Naive B cell (primary cell): Measurements from ENCODE around the gene HSPB8. TPM values are rescaled to one million over a fixed set of nuclear protein-coding genes. Genes with fewer than 3 reads are reported as not detected.

Experiments
- ATAC-seq, 2 donors: fragments of 150-1000 bp; cut with Tn5 transposase; 2 replicates each; pipeline ENCODE4 v1.10.0; 2021; ENCODE audit warnings: low read depth in 2 of 2, mild to moderate bottlenecking in 2 of 2, moderate library complexity in 2 of 2
- DNase-seq: peaks from one replicate; pipeline ENCODE4 v3.0.0; 2022
- H3K27ac Mint-ChIP-seq, 6 donors: one replicate each; pipeline ENCODE4 v1.8.0; 2020 to 2022; ENCODE audit warnings: mild to moderate bottlenecking in 6 of 6, mixed read lengths in 6 of 6, moderate library complexity in 5 of 6, inconsistent platforms in 2 of 6
- H3K27me3 Mint-ChIP-seq, 3 donors: one replicate each; pipeline ENCODE4 v1.8.0; 2021 to 2022; ENCODE audit warnings: mixed read lengths in 3 of 3, mild to moderate bottlenecking in 1 of 3
- H3K36me3 Mint-ChIP-seq, 2 donors: one replicate each; pipeline ENCODE4 v1.8.0; 2020 to 2022; ENCODE audit warnings: mixed read lengths in 2 of 2, inconsistent platforms in 1 of 2, mild to moderate bottlenecking in 1 of 2
- H3K4me1 Mint-ChIP-seq, 3 donors: one replicate each; pipeline ENCODE4 v1.8.0; 2020 to 2022; ENCODE audit warnings: mixed read lengths in 3 of 3, inconsistent platforms in 1 of 3, mild to moderate bottlenecking in 1 of 3, moderate library complexity in 1 of 3
- H3K4me3 Mint-ChIP-seq, 8 donors: one replicate each; pipeline ENCODE4 v1.8.0; 2020 to 2022; ENCODE audit warnings: mild to moderate bottlenecking in 8 of 8, mixed read lengths in 8 of 8, moderate library complexity in 8 of 8, inconsistent platforms in 2 of 8
- H3K9me3 Mint-ChIP-seq, 7 donors: one replicate each; pipeline ENCODE4 v1.8.0; 2020 to 2022; ENCODE audit warnings: mixed read lengths in 7 of 7, mild to moderate bottlenecking in 5 of 7, inconsistent platforms in 2 of 7, moderate library complexity in 1 of 7
- polyA plus RNA-seq, 6 donors: library from polyadenylated mRNA; unstranded; fragments of 300-500 nt; fragmentation: Illumina TruSeq; gene quantifications; one replicate each; pipeline ENCODE4 v1.2.3, GENCODE V29; 2021; ENCODE audit warnings: low read depth in 6 of 6

The HSPB8 gene
- polyA plus RNA-seq, 6 donors from 2014 or later, result not detected

DNA sequence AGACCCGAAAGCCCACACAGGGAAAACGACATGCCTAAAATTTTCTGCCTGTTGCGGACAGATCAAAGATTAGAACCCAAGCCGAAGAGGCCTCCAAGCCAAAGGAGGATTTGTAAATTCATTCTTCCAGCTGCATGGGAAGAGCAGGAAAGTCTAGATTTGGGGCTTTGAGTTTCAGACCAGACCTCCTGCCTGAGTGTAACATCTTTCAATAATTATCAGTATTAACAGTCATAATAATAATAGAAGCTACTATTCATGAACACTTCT, 1.7 kb upstream of the HSPB8 start:
- Mint-ChIP-seq H3K4me1 (no peaks in the 10 kb centered on the region), H3K27me3 (peaks cover 19 to 33% (median 20%) of the 10 kb centered on the region in 3 donors), H3K36me3 (no peaks in the 10 kb centered on the region), H3K4me3 (no peak overlapping the region), H3K27ac (no peak overlapping the region), H3K9me3 (no peaks in the 10 kb centered on the region)
- no peak for ATAC-seq
- no peak for DNase-seq

GRCh38 chr12:119177724-119178380, 879 bp upstream of the HSPB8 start:
- peaks cover 19 to 33% (median 20%) of the 10 kb centered on the region in 3 donors for H3K27me3 Mint-ChIP-seq
- H3K4me3 Mint-ChIP-seq, result no peak overlapping the region
- ATAC-seq, result no peak
- H3K27ac Mint-ChIP-seq, result no peak overlapping the region
- H3K9me3 Mint-ChIP-seq, result no peaks in the 10 kb centered on the region
- DNase-seq, result no peak
- H3K4me1 Mint-ChIP-seq, result no peaks in the 10 kb centered on the region
- H3K36me3 Mint-ChIP-seq, result no peaks in the 10 kb centered on the region

DNA sequence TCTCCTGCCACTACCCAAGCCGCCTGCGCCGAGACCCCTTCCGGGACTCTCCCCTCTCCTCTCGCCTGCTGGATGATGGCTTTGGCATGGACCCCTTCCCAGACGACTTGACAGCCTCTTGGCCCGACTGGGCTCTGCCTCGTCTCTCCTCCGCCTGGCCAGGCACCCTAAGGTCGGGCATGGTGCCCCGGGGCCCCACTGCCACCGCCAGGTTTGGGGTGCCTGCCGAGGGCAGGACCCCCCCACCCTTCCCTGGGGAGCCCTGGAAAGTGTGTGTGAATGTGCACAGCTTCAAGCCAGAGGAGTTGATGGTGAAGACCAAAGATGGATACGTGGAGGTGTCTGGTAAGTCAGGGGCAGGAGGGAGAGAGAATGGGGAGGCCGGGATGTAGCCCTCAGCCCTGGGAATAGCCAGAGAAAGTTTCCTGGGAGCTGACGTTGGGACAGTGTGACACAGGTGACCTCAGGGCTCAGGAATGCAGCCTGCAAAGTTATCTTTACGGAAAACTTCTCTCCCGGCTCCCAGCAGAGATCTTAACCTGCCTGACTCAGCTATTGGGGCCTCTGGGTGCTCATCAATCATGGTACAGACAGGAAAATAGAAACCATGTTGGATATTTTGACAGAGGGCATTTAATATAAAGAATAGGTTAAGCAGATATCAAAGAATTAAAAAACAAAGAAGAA, 747 bp downstream of the HSPB8 start:
- H3K4me3 Mint-ChIP-seq, result no peak overlapping the region
- DNase-seq (no peak), ATAC-seq (no peak)
- H3K4me1 Mint-ChIP-seq, result no peaks in the 10 kb centered on the region
- H3K36me3 Mint-ChIP-seq, result no peaks in the 10 kb centered on the region
- peaks cover 9 to 33% (median 19%) of the 10 kb centered on the region in 3 donors for H3K27me3 Mint-ChIP-seq
- no peaks in the 10 kb centered on the region for H3K9me3 Mint-ChIP-seq
- no peak overlapping the region for H3K27ac Mint-ChIP-seq

DNA sequence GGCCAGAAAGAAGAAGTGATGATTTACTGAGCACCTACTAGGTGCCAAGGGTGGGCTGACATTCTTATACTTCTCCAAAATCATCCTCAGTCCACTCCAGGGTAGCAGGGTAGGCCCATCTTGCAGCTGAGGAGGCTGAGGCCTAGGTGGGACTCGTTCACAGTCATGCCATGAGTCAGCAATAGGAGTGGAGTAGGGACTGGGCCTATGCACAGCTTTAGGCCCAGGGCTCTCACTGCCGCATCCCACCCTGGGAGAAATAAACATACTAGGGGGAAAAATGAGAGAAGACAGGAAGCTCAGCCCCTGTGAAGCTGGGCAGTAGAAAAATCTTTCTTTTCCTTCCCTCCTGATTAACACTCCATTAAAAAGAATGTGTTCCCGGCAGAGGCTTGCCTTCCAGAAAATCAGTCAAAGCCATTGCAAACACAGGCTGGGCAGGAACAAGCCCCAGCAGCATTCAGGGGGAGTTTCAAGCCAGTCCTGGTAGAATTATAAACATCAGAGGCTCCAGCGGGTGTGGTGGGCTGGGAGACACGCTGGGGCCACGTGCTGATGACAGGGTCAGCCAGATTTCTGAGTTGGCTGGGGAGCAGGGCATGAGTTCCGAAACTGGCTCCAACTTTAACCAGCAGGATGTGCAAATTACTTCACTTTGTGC, 1.8 kb downstream of the HSPB8 start:
- H3K27ac Mint-ChIP-seq, result no peak overlapping the region
- H3K36me3 Mint-ChIP-seq, result no peaks in the 10 kb centered on the region
- H3K9me3 Mint-ChIP-seq, result no peaks in the 10 kb centered on the region
- H3K27me3 Mint-ChIP-seq, result peaks cover 9 to 33% (median 19%) of the 10 kb centered on the region in 3 donors
- no peaks in the 10 kb centered on the region for H3K4me1 Mint-ChIP-seq
- no peak overlapping the region for H3K4me3 Mint-ChIP-seq
- DNase-seq (no peak), ATAC-seq (no peak)

DNA sequence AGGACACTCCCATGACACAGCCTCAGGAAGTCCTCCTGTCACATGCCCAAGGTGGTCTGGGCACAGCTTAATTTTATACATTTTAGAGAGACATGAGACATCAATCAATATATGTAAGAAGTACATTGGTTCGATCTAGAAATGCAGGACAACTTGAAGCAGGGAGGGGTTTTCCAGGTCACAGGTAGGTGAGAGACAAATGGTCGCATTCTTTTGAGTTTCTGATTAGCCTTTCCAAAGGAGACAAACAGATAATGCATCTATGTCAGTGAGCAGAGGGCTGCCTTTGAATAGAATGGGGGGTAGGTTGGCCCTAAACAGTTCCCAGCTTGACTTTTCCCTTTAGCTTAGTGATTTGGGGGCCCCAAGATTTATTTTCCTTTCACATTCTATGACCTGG, 2.5 kb downstream of the HSPB8 start:
- Mint-ChIP-seq H3K4me3 (no peak overlapping the region), H3K27ac (no peak overlapping the region), H3K9me3 (no peaks in the 10 kb centered on the region), H3K27me3 (peaks cover 9 to 31% (median 16%) of the 10 kb centered on the region in 3 donors), H3K4me1 (no peaks in the 10 kb centered on the region), H3K36me3 (no peaks in the 10 kb centered on the region)
- ATAC-seq (no peak), DNase-seq (no peak)

DNA sequence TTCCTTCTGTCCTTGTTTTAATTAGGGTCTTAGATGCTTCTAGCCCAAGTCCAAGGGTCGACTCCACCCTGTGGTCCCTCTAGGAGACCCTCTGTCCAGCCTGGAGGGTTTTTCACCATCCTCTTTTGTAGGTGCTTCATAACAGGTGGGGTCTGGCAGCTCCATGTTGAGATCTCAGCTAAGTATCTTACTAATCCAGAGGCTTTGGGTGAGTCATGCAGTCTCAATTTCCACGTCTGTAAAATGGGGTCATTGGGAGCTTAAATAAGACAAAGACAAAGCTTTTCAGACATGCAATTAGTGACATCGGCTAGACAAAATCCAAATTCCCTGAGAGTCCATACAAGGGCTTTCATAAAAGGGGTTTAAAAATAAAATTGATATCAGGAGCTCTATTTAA, 3.2 kb downstream of the HSPB8 start:
- no peaks in the 10 kb centered on the region for H3K4me1 Mint-ChIP-seq
- DNase-seq (no peak), ATAC-seq (no peak)
- no peak overlapping the region for H3K27ac Mint-ChIP-seq
- no peaks in the 10 kb centered on the region for H3K36me3 Mint-ChIP-seq
- H3K9me3 Mint-ChIP-seq, result no peaks in the 10 kb centered on the region
- H3K27me3 Mint-ChIP-seq, result peaks cover 9 to 23% (median 9%) of the 10 kb centered on the region in 3 donors
- no peak overlapping the region for H3K4me3 Mint-ChIP-seq

DNA sequence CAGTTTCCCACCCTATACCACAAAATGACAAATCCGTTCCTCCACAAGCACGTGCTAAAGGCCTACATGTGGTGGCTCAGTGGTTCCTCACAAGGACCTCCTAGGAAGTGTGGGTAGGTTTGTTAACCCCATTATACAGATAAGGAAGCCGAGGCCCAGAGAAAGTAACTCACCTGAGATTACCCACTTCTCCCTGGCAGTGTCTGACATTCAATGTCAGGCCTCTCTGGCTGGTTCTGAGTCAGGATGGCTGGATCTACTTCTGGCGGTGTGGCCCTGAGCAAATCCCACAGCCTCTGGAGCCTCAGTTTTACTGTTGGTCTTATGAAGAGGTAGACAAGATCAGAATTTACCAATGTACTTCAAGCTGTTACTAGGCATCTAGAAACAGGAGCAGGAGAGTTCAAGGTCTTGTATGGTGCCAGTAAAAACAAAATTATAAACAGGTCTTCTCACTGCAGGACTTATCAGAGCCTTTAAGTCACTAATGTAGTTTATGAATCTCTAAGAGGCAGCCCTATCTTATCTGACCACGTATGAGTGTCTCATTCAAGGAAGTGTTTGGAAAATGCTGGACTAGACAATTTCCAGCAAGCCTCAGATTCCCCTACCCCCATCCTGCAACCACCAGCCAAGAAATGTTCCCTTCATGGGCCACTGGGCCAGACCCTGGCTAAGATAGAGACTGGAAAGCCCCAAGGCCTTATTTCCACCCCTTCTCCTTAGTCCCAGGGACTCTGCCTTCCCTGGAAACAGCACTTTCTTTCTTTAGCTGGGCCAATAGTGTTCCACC, 4.2 kb downstream of the HSPB8 start:
- no peak for ATAC-seq
- Mint-ChIP-seq H3K27ac (no peak overlapping the region), H3K27me3 (peaks cover 6 to 19% (median 8%) of the 10 kb centered on the region in 3 donors), H3K4me1 (no peaks in the 10 kb centered on the region), H3K4me3 (no peak overlapping the region), H3K36me3 (no peaks in the 10 kb centered on the region), H3K9me3 (no peaks in the 10 kb centered on the region)
- no peak for DNase-seq

- H3K9me3 Mint-ChIP-seq, result no peaks in the 10 kb centered on the region
- no peak overlapping the region for H3K27ac Mint-ChIP-seq
- no peak for DNase-seq
- H3K4me3 Mint-ChIP-seq, result no peak overlapping the region
- H3K4me1 Mint-ChIP-seq, result no peaks in the 10 kb centered on the region
- ATAC-seq, result no peak
- H3K36me3 Mint-ChIP-seq, result no peaks in the 10 kb centered on the region
- H3K27me3 Mint-ChIP-seq, result peaks cover 0 to 7% (median 4%) of the 10 kb centered on the region in 3 donors
Measured at GRCh38 chr12:119183942-119184695, 5.4 kb downstream of the HSPB8 start.

GRCh38 chr12:119195256-119195655, 16.5 kb downstream of the HSPB8 start:
- H3K4me1 Mint-ChIP-seq, result no peaks in the 10 kb centered on the region
- H3K27me3 Mint-ChIP-seq, result peaks cover 0 to 8% (median 0%) of the 10 kb centered on the region in 3 donors
- peak overlapping the region in 1 of 6 donors; percentile 14 for H3K27ac Mint-ChIP-seq
- peaks cover 0 to 8% of the 10 kb centered on the region in 2 donors for H3K36me3 Mint-ChIP-seq
- DNase-seq (no peak), ATAC-seq (no peak)
- H3K9me3 Mint-ChIP-seq, result peaks cover 0 to 8% (median 4%) of the 10 kb centered on the region in 7 donors
- H3K4me3 Mint-ChIP-seq, result no peak overlapping the region

DNA sequence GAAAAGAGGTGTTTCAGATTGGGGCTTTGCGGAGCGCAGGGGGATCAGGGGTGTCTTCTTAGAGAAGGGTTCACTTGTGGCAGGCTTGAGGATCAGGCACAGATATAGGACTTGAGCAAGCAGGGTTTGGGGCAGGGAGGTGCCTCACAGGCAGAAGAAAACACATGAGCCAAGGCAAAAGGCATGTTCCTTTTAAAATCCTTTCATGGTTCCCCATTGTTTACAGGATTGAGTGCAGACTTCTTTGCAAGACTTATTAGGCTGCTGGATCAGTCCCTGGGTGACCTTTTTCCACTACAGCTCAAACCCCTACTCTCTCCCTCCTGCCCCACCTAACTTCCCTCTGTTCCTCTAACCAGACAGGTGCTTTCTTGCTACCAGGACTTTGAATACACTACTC, 19.7 kb downstream of the HSPB8 start:
- H3K4me3 Mint-ChIP-seq, result no peak overlapping the region
- no peak overlapping the region for H3K27ac Mint-ChIP-seq
- peaks cover 0 to 7% (median 0%) of the 10 kb centered on the region in 3 donors for H3K27me3 Mint-ChIP-seq
- H3K4me1 Mint-ChIP-seq, result no peaks in the 10 kb centered on the region
- ATAC-seq, result no peak
- no peak for DNase-seq
- H3K9me3 Mint-ChIP-seq, result peaks cover 0 to 8% (median 4%) of the 10 kb centered on the region in 7 donors
- H3K36me3 Mint-ChIP-seq, result peaks cover 0 to 8% of the 10 kb centered on the region in 2 donors

DNA sequence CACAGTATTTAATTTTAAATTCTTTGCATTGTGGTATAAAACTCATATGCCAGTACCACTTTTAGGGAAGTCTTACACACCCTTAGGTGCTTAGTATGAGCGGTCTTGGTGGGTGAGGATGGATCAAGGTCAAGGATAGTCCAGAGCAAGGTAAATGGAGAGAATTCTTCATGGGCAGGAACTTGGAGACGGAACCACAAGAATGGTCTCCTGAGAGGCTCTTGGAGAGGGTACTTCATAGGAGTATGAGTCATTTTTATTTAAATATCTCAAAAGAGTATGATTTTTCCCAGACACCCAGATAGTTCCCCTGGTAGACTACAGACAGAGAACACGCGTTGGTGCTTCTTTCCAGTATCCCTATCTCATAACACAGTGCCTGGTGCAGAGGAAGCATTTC, 21.9 kb downstream of the HSPB8 start:
- H3K36me3 Mint-ChIP-seq, result no peaks in the 10 kb centered on the region
- H3K27me3 Mint-ChIP-seq, result peaks cover 0 to 4% (median 0%) of the 10 kb centered on the region in 3 donors
- ATAC-seq, result no peak
- H3K9me3 Mint-ChIP-seq, result peaks cover 0 to 4% (median 0%) of the 10 kb centered on the region in 7 donors
- DNase-seq, result no peak
- no peak overlapping the region for H3K27ac Mint-ChIP-seq
- no peak overlapping the region for H3K4me3 Mint-ChIP-seq
- no peaks in the 10 kb centered on the region for H3K4me1 Mint-ChIP-seq

GRCh38 chr12:119201789-119202543, 23.2 kb downstream of the HSPB8 start:
- Mint-ChIP-seq H3K9me3 (no peaks in the 10 kb centered on the region), H3K27me3 (peaks cover 0 to 4% (median 0%) of the 10 kb centered on the region in 3 donors), H3K27ac (no peak overlapping the region), H3K4me3 (no peak overlapping the region), H3K36me3 (no peaks in the 10 kb centered on the region), H3K4me1 (no peaks in the 10 kb centered on the region)
- DNase-seq (no peak), ATAC-seq (no peak)
